K562 (cell line): ENCODE results near the gene SLC33A1. TPM values are rescaled to one million over a fixed set of nuclear protein-coding genes. Genes with fewer than 3 reads are reported as not detected.

Experiments
- ADNP ChIP-seq: fragments of 200-800 bp; sonication (Bioruptor generic); IDR thresholded peaks from 2 replicates; pipeline ENCODE4 v1.6.1; 2016; ENCODE audit warnings: missing genetic modification characterization, missing compliant biosample characterization
- CC2D1A ChIP-seq: fragments of 450-650 bp; IDR thresholded peaks from 2 replicates; pipeline ENCODE4 v1.6.1; 2017; ENCODE audit warnings: mild to moderate bottlenecking
- CCNT2 ChIP-seq: IDR thresholded peaks from 2 replicates; pipeline ENCODE4 v1.6.1; 2011; ENCODE audit warnings: borderline replicate concordance, low read depth, mild to moderate bottlenecking, moderate library complexity, mixed read lengths, low read length; ENCODE audit not compliant: insufficient read length; ENCODE audit errors: extremely low read depth
- GTF3C2 ChIP-seq: IDR thresholded peaks from 3 replicates; pipeline ENCODE4 v1.6.1; 2011; ENCODE audit warnings: borderline replicate concordance, mild to moderate bottlenecking, moderate library complexity; ENCODE audit not compliant: insufficient read length; ENCODE audit errors: extremely low read depth
- HDAC6 ChIP-seq: IDR thresholded peaks from 2 replicates; pipeline ENCODE4 v1.6.1; 2012; ENCODE audit warnings: low read depth, mild to moderate bottlenecking, control low read depth, inconsistent platforms, low read length, moderate library complexity
- MAX ChIP-seq: sonication (generic); formaldehyde crosslinking; IDR thresholded peaks from 2 replicates; pipeline ENCODE4 v1.9.0; 2022; ENCODE audit warnings: mild to moderate bottlenecking, missing genetic modification reagents
- MCM2 ChIP-seq: fragments of 450-650 bp; IDR thresholded peaks from 2 replicates; pipeline ENCODE4 v1.6.1; 2017; ENCODE audit warnings: low read depth, mild to moderate bottlenecking
- MEF2D ChIP-seq: conservative IDR thresholded peaks from 2 replicates; pipeline ENCODE4 v1.6.1; 2016; ENCODE audit warnings: low read depth, missing genetic modification characterization, missing compliant biosample characterization
- NEUROD1 ChIP-seq: fragments of 150-350 bp; IDR thresholded peaks from 2 replicates; pipeline ENCODE4 v1.6.1; 2014; ENCODE audit warnings: borderline replicate concordance, low read length, low read depth; ENCODE audit not compliant: partially characterized antibody
- NFATC3 ChIP-seq: fragments of 450-650 bp; IDR thresholded peaks from 2 replicates; pipeline ENCODE4 v1.6.1; 2017; ENCODE audit warnings: mild to moderate bottlenecking
- PCBP1 ChIP-seq: fragments of 200-400 bp; formaldehyde crosslinking; IDR thresholded peaks from 2 replicates; pipeline ENCODE4 v1.6.1; 2018; ENCODE audit warnings: mild to moderate bottlenecking, low read depth, low read length; ENCODE audit not compliant: poor library complexity, severe bottlenecking
- POU5F1 ChIP-seq: fragments of 150-350 bp; IDR thresholded peaks from 2 replicates; pipeline ENCODE4 v1.6.1; 2014; ENCODE audit warnings: borderline replicate concordance, low read length, low read depth, mild to moderate bottlenecking; ENCODE audit not compliant: partially characterized antibody
- PRMT5 ChIP-seq: sonication (generic); formaldehyde crosslinking; IDR thresholded peaks from 2 replicates; pipeline ENCODE4 v1.5.0; 2020; ENCODE audit warnings: missing genetic modification reagents
- RBM25 ChIP-seq: fragments of 200-400 bp; formaldehyde crosslinking; IDR thresholded peaks from 2 replicates; pipeline ENCODE4 v1.6.1; 2018; ENCODE audit warnings: low read length, low read depth, moderate library complexity; ENCODE audit not compliant: severe bottlenecking
- TBL1XR1 ChIP-seq, 2 experiments: IDR thresholded peaks; 2 replicates each; pipeline ENCODE4 v1.6.1; 2012; ENCODE audit warnings: improper control_type of control experiment in 2 of 2, low read length in 2 of 2, mild to moderate bottlenecking in 1 of 2
- TEAD1 ChIP-seq, 2 experiments: fragments of 450-650 bp in 1 of 2; sonication (generic) in 1 of 2; formaldehyde crosslinking; IDR thresholded peaks; 2 replicates each; pipeline versions ENCODE4 v1.4.0 to v1.8.0; 2020 to 2022; ENCODE audit warnings: mild to moderate bottlenecking in 2 of 2, missing genetic modification reagents in 1 of 2
- TSHZ1 ChIP-seq: fragments of 250-450 bp; sonication (Bioruptor Pico); IDR thresholded peaks from 2 replicates; pipeline ENCODE4 v1.4.0; 2020; ENCODE audit warnings: mild to moderate bottlenecking, moderate library complexity
- ZNF124 ChIP-seq: sonication (generic); formaldehyde crosslinking; IDR thresholded peaks from 2 replicates; pipeline ENCODE4 v1.8.1; 2022; ENCODE audit warnings: missing genetic modification reagents
- ZNF263 ChIP-seq: sonication (generic); formaldehyde crosslinking; IDR thresholded peaks from 2 replicates; pipeline ENCODE4 v1.8.0; 2022; ENCODE audit warnings: mild to moderate bottlenecking, missing genetic modification reagents, borderline replicate concordance
- ZNF668 ChIP-seq: fragments of 250-450 bp; sonication (Bioruptor Pico); IDR thresholded peaks from 2 replicates; pipeline ENCODE4 v1.8.0; 2022; ENCODE audit warnings: mild to moderate bottlenecking, inconsistent platforms
- ZNF707 ChIP-seq: fragments of 250-450 bp; sonication (Bioruptor Pico); conservative IDR thresholded peaks from 2 replicates; pipeline ENCODE4 v1.8.0; 2022; ENCODE audit warnings: inconsistent platforms, mild to moderate bottlenecking, moderate library complexity
- ZNF77 ChIP-seq: fragments of 250-450 bp; sonication (Bioruptor Pico); IDR thresholded peaks from 2 replicates; pipeline ENCODE4 v1.5.0; 2020
- polyA plus RNA-seq, 8 experiments: library from polyadenylated mRNA; depleted of rRNA in 4 of 8; stranded (reverse) in 5 of 8; unstranded in 3 of 8; fragments of >200 nt; fragmentation: Nextera tagmentation in 2 of 8; fragmentation: Illumina TruSeq in 1 of 8; extraction: Ambion mirVana in 2 of 8; extraction: Trizol in 1 of 8; gene quantifications; 2 replicates each; pipeline versions ENCODE4 v1.2.1 to v1.2.3, GENCODE V29; 2011 to 2014; ENCODE audit warnings: inconsistent platforms in 1 of 8, missing spikeins in 1 of 8
- total RNA-seq, 7 experiments: library from RNA; depleted of rRNA in 6 of 7; stranded (reverse); fragments of >200 nt in 6 of 7; fragmentation: Illumina TruSeq in 2 of 7; extraction: Trizol in 2 of 7; gene quantifications; 2 replicates each; pipeline versions ENCODE4 v1.2.1 to v1.2.3, GENCODE V29; 2011 to 2021; ENCODE audit warnings: low replicate concordance in 1 of 7

Gene SLC33A1
- total and polyA plus RNA-seq, 9 of the 15 experiments (the other 6 are each of a cell fraction or from before 2014, with no cell fraction given): 6.2 to 26.8 (median 19.6) TPM

GRCh38 chr3:155870945-155871745, 16.9 kb upstream of the SLC33A1 start (continued):
- TF ChIP-seq TBL1XR1 (IDR thresholded peaks at IDR 0.05; ENCODE audit: low read length in 2 of 2) (no peak), NEUROD1 (no peak), MEF2D (no peak), CCNT2 (peak; percentile 40), ZNF668 (CRISPR knock-in tag) (no peak), ADNP (tag) (no peak), ZNF77 (CRISPR knock-in tag) (no peak), NFATC3 (no peak), ZNF263 (CRISPR knock-in tag) (0 out of 2 replicates have a peak, but pooled peaks have one; percentile 15), MCM2 (no peak), POU5F1 (no peak), CC2D1A (no peak), TSHZ1 (CRISPR knock-in tag) (no peak), PCBP1 (no peak), TEAD1 (CRISPR knock-in tag; IDR thresholded peaks at IDR 0.05) (no peak), RBM25 (no peak), ZNF707 (CRISPR knock-in tag) (no peak), GTF3C2 (no peak), ZNF124 (no peak), HDAC6 (no peak), MAX (peak; percentile 50; the same call in 1 of the 2 replicates), PRMT5 (CRISPR knock-in tag) (no peak)
